HFF-Myc (cell line): Measurements from ENCODE around the gene MEGF11.

ENCODE experiments used
- DNase-seq: peaks from one replicate; pipeline ENCODE4 v3.0.0-alpha.2; 2011; ENCODE audit warnings: low read depth; ENCODE audit errors: extremely low read depth
- H3K4me3 ChIP-seq: replicated peaks from 2 replicates; pipeline ENCODE4 v1.5.1; 2011; ENCODE audit warnings: low read depth, mild to moderate bottlenecking, control low read depth, low read length
- TF ChIP-seq, protein P1 (sequence below): IDR thresholded peaks from 2 replicates; pipeline ENCODE4 v1.5.1; 2012; ENCODE audit warnings: mild to moderate bottlenecking, low read depth, low read length, control low read depth; ENCODE audit errors: missing control alignments

The MEGF11 gene

GRCh38 chr15:66133247-66133885, 120.2 kb downstream of the MEGF11 start:
- TF ChIP-seq, protein P1, sequence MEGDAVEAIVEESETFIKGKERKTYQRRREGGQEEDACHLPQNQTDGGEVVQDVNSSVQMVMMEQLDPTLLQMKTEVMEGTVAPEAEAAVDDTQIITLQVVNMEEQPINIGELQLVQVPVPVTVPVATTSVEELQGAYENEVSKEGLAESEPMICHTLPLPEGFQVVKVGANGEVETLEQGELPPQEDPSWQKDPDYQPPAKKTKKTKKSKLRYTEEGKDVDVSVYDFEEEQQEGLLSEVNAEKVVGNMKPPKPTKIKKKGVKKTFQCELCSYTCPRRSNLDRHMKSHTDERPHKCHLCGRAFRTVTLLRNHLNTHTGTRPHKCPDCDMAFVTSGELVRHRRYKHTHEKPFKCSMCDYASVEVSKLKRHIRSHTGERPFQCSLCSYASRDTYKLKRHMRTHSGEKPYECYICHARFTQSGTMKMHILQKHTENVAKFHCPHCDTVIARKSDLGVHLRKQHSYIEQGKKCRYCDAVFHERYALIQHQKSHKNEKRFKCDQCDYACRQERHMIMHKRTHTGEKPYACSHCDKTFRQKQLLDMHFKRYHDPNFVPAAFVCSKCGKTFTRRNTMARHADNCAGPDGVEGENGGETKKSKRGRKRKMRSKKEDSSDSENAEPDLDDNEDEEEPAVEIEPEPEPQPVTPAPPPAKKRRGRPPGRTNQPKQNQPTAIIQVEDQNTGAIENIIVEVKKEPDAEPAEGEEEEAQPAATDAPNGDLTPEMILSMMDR, result no peak
- no peak overlapping the region for H3K4me3 ChIP-seq
- DNase-seq, result no peak

- TF ChIP-seq, protein P1, result no peak
- no peak for DNase-seq
- H3K4me3 ChIP-seq, result no peak overlapping the region
Measured at GRCh38 chr15:66132251-66132816, 121.2 kb downstream of the MEGF11 start.

DNA sequence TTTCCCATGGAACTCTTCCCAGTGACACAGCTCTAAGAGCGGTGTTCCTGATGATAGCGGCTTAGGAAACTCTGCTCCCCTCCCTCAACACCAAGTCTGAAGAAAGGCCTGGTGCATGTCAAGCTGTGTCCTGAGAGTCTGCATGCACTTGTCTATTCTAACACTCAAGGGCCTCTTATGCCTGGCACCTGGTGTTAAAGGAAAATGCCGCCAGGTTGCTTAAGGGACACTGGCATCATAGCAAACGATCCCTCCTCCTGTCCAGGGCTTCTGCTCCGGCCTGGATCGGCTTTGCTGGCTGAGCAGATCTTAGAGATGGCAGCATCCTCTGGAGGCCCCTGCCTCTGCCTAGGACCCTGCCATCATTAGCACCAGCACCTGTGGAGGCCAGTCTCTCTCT, 121.7 kb downstream of the MEGF11 start:
- TF ChIP-seq, protein P1, result no peak
- DNase-seq, result no peak
- H3K4me3 ChIP-seq, result no peak overlapping the region

GRCh38 chr15:66131200-66131599, 122.3 kb downstream of the MEGF11 start:
- H3K4me3 ChIP-seq, result no peak overlapping the region
- DNase-seq, result no peak
- TF ChIP-seq, protein P1, result no peak

DNA sequence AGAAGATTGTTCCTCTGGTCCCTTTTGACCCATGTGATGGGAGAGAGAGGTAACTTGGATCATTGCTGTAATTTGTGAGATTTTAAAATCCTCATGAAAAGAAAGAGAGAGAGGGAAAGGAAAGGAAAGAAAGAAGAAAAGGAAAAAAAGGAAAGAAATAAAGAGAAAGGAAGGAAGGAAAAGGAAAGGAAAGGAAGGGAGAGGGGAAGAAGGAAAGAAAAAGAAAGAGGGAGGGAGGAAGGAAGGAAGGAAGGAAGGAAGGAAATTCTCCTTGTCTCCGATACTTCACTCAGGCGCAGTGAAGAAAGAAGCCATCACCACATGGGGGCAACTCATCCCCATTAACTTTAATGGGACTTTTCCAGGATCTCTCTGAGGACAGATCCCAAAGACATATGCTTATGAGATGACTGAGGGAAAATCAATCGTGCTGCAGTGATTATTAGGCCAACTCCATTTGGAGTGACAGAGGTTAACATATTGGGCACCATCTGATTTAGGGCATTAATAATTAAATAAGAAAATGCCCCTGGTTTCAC, 123.0 kb downstream of the MEGF11 start:
- TF ChIP-seq, protein P1, result no peak
- H3K4me3 ChIP-seq, result no peak overlapping the region
- DNase-seq, result no peak

DNA sequence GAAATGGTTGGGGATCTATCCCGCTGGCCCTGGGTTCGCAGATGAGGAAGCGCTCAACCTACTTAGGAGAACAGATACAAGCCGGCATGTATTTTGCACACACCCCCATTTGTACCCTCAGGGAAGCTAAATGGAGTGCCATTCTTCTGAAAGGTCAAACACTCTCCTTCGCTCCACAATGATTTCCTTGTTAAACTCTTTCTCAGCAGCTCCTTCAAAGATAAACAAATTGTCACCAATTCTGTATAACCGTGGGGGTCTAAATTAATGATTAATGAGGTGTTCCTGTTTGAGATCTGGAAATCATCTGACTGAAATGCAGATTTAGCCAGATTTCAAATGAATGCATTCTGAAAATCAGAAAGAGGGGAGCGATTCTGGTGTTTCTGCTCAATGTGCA, 124.0 kb downstream of the MEGF11 start:
- H3K4me3 ChIP-seq, result no peak overlapping the region
- DNase-seq, result no peak
- TF ChIP-seq, protein P1, result no peak

GRCh38 chr15:66128116-66128680, 125.4 kb downstream of the MEGF11 start:
- TF ChIP-seq, protein P1, result no peak
- no peak overlapping the region for H3K4me3 ChIP-seq
- no peak for DNase-seq
